Measurements from ENCODE around the gene IL1RAPL1. TPM values are rescaled to one million over a fixed set of nuclear protein-coding genes. Genes with fewer than 3 reads are reported as not detected.

Gene IL1RAPL1
- total RNA-seq, 4 donors from 2014 or later, result 0.16 to 0.46 TPM; not detected in 2

DNA sequence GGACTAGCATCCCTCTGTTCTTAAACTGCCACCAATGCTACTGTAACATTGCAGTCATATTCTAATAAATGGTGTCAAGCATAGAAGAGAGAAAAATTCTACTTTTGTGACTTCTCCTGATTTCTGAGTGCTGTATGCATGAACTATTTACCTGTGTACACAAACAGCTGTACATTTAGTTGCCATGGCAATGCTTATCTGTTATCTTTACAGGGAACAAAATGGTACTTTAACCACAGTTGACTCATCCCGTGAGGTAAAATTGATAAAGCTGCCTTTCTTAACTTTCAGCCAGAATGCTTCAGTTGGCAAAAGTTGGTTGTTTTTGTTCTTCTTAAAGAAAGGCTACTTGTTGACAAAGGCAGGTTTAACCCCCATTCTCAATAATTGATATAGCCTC lies 1040.6 kb downstream of the IL1RAPL1 start:
- DNase-seq (no peak), ATAC-seq (no peak)
- H3K4me1 ChIP-seq, result no peaks in the 10 kb centered on the region
- H3K9me3 ChIP-seq, result no peaks in the 10 kb centered on the region
- H3K27ac ChIP-seq, result no peak overlapping the region
- intact Hi-C loops (cut with DNase I; ENCODE audit: low total_unique reads), result no loop called here
- H3K27me3 ChIP-seq, result no peaks in the 10 kb centered on the region
- no peak overlapping the region for H3K4me3 ChIP-seq
- no peaks in the 10 kb centered on the region for H3K36me3 ChIP-seq
- TF ChIP-seq, protein P1, sequence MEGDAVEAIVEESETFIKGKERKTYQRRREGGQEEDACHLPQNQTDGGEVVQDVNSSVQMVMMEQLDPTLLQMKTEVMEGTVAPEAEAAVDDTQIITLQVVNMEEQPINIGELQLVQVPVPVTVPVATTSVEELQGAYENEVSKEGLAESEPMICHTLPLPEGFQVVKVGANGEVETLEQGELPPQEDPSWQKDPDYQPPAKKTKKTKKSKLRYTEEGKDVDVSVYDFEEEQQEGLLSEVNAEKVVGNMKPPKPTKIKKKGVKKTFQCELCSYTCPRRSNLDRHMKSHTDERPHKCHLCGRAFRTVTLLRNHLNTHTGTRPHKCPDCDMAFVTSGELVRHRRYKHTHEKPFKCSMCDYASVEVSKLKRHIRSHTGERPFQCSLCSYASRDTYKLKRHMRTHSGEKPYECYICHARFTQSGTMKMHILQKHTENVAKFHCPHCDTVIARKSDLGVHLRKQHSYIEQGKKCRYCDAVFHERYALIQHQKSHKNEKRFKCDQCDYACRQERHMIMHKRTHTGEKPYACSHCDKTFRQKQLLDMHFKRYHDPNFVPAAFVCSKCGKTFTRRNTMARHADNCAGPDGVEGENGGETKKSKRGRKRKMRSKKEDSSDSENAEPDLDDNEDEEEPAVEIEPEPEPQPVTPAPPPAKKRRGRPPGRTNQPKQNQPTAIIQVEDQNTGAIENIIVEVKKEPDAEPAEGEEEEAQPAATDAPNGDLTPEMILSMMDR (IDR thresholded peaks at IDR 0.05 in 4 of 5, conservative IDR thresholded peaks at IDR 0.05 in 1 of 5), result no peak
- no peak for TF ChIP-seq POLR2A (IDR thresholded peaks at IDR 0.05)
- in situ Hi-C loops (cut with MboI; ENCODE audit: low sequenced_read_pairs in 4 of 4), result no loop called here

DNA sequence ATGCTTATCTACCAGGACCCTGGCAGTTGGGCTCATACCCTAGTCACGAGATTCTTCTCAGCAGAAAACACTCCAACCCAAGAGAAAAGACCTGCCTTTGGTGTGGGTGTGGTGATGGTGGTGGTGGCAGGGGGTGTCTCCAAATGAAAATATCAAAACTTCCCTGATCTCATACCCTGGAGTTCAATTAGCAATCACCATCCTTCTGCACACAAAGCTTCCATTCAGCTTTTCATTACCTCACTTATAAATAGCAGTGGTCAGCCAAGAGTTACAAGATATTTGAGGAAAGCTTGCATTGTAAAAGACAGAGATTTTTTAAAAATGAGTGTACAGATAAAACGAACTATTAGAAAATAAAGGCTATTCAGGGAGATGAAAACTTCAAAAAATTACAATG lies 1047.3 kb downstream of the IL1RAPL1 start:
- DNase-seq (no peak), ATAC-seq (no peak)
- H3K36me3 ChIP-seq, result no peaks in the 10 kb centered on the region
- intact Hi-C loops (cut with DNase I; ENCODE audit: low total_unique reads) (no loop called here), in situ Hi-C loops (cut with MboI; ENCODE audit: low sequenced_read_pairs in 4 of 4) (no loop called here)
- no peaks in the 10 kb centered on the region for H3K4me1 ChIP-seq
- H3K27me3 ChIP-seq, result no peaks in the 10 kb centered on the region
- no peaks in the 10 kb centered on the region for H3K9me3 ChIP-seq
- TF ChIP-seq POLR2A (IDR thresholded peaks at IDR 0.05), result no peak
- TF ChIP-seq, protein P1 (IDR thresholded peaks at IDR 0.05 in 4 of 5, conservative IDR thresholded peaks at IDR 0.05 in 1 of 5), result no peak
- H3K4me3 ChIP-seq, result no peak overlapping the region
- no peak overlapping the region for H3K27ac ChIP-seq

DNA sequence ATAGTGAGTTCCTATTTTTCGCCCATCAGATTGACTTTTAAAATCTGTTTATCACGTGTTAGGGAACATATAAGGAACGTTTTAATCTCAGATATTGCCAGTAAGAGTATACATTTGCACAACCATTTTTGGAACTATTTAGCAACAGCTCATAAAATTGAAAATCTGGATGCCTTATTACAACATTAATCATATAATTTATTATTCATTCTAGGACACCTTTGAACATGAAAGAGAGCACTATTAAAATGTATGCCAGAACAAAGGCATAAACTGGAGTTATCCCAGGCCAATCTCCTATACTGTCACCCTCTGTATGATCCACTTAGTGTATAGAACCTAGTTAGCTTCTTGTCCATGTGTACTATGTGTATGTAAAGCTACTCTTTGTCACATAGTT lies 1049.1 kb downstream of the IL1RAPL1 start:
- Histone ChIP-seq H3K27ac (no peak overlapping the region), H3K36me3 (no peaks in the 10 kb centered on the region), H3K4me3 (no peak overlapping the region), H3K9me3 (no peaks in the 10 kb centered on the region), H3K27me3 (no peaks in the 10 kb centered on the region), H3K4me1 (no peaks in the 10 kb centered on the region)
- in situ Hi-C loops (cut with MboI; ENCODE audit: low sequenced_read_pairs in 4 of 4) (no loop called here), intact Hi-C loops (cut with DNase I; ENCODE audit: low total_unique reads) (no loop called here)
- TF ChIP-seq, protein P1 (IDR thresholded peaks at IDR 0.05 in 4 of 5, conservative IDR thresholded peaks at IDR 0.05 in 1 of 5), result no peak
- TF ChIP-seq POLR2A (IDR thresholded peaks at IDR 0.05), result no peak
- DNase-seq (no peak), ATAC-seq (no peak)

GRCh38 chrX:29640106-29640505 lies 1052.9 kb downstream of the IL1RAPL1 start:
- DNase-seq, result no peak
- TF ChIP-seq POLR2A (IDR thresholded peaks at IDR 0.05), result no peak
- TF ChIP-seq, protein P1 (IDR thresholded peaks at IDR 0.05 in 4 of 5, conservative IDR thresholded peaks at IDR 0.05 in 1 of 5), result no peak
- in situ Hi-C loops (cut with MboI; ENCODE audit: low sequenced_read_pairs in 4 of 4) (no loop called here), intact Hi-C loops (cut with DNase I; ENCODE audit: low total_unique reads) (no loop called here)
- Histone ChIP-seq H3K4me1 (no peaks in the 10 kb centered on the region), H3K27me3 (no peaks in the 10 kb centered on the region), H3K4me3 (no peak overlapping the region), H3K27ac (no peak overlapping the region), H3K9me3 (no peaks in the 10 kb centered on the region), H3K36me3 (no peaks in the 10 kb centered on the region)
- no peak for ATAC-seq

DNA sequence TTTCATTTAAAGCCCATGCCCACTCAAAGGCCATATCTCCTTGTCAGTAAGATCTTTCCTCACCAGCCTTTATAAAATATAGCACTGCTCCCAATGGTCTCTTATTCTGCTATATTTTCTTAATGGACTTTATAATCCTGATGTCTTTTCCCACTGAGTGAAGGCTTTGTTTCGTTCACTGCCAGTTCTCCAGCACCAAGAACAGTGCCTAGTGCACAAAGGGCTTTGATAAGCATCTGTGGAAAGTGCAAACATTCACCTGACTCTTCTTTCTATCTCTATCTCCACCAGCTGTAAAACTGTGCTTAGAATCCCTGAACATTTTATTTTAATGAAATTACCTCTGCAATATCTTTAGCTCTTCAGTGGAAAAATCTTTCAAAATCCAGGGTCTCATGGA lies 1054.2 kb downstream of the IL1RAPL1 start:
- no peaks in the 10 kb centered on the region for H3K4me1 ChIP-seq
- no peaks in the 10 kb centered on the region for H3K27me3 ChIP-seq
- TF ChIP-seq, protein P1 (IDR thresholded peaks at IDR 0.05 in 4 of 5, conservative IDR thresholded peaks at IDR 0.05 in 1 of 5), result no peak
- no peak for TF ChIP-seq POLR2A (IDR thresholded peaks at IDR 0.05)
- no peaks in the 10 kb centered on the region for H3K9me3 ChIP-seq
- no peak overlapping the region for H3K27ac ChIP-seq
- in situ Hi-C loops (cut with MboI; ENCODE audit: low sequenced_read_pairs in 4 of 4), result no loop called here
- H3K4me3 ChIP-seq, result no peak overlapping the region
- DNase-seq (no peak), ATAC-seq (no peak)
- intact Hi-C loops (cut with DNase I; ENCODE audit: low total_unique reads), result no loop called here
- no peaks in the 10 kb centered on the region for H3K36me3 ChIP-seq

Data from gastrocnemius medialis (tissue), 4 donors.